ENCODE results near the gene TMEM131. TPM values are rescaled to one million over a fixed set of nuclear protein-coding genes. Genes with fewer than 3 reads are reported as not detected.
"Not testable (repeated sequence)": the region's sequence is repeated elsewhere in the genome, so short reads cannot be mapped to it uniquely, and the experiment has no call there.

Gene TMEM131
- 10 to 100 TPM; 39.2 to 49.5 (median 45.1) TPM for total RNA-seq (2021; fragmentation: NEBNext Ultra II Directional; extraction: Animal tissue kit (Norgen Biotek cat#: 25700))
- long read RNA-seq, partial matches to known transcripts = 14 of 16 reads
- long read RNA-seq, other reads (novel, unspliced or antisense) = 2 of 16 reads

- peak within 1 kb of the TSS; percentile 88 for H3K27ac Mint-ChIP-seq
- peaks cover 5% of the 10 kb centered on the region for H3K36me3 Mint-ChIP-seq (ENCODE audit: low read depth)
- TF ChIP-seq CTCF (IDR thresholded peaks at IDR 0.05) = no peak; the same call in 1 of the 2 replicates
- peak; percentile 91 for DNase-seq
- peaks cover 2% of the 10 kb centered on the region; the same call in 1 of the 2 replicates for H3K27me3 Mint-ChIP-seq (ENCODE audit: insufficient read depth)
- H3K4me3 Mint-ChIP-seq = peak within 1 kb of the TSS; percentile 94
- H3K4me1 Mint-ChIP-seq (ENCODE audit: low read depth) = peaks cover 38% of the 10 kb centered on the region
- H3K9me3 Mint-ChIP-seq = no peaks in the 10 kb centered on the region
These were observed at the start of gene TMEM131 for GRCh38 chr2:97995734-97996624. Gene TMEM131 (minus strand): TSS chr2:97995948. CDS start chr2:97995662, 286 bp downstream.

GRCh38 chr2:98044730-98045129, 49.0 kb upstream of the TMEM131 start:
- DNase-seq; H3K4me3 Mint-ChIP-seq; H3K36me3 Mint-ChIP-seq (ENCODE audit: low read depth); H3K4me1 Mint-ChIP-seq (ENCODE audit: low read depth); H3K27ac Mint-ChIP-seq: not testable (repeated sequence)
- H3K9me3 Mint-ChIP-seq = peaks cover 17% of the 10 kb centered on the region; the same call in 1 of the 2 replicates
- H3K27me3 Mint-ChIP-seq (ENCODE audit: insufficient read depth) = peaks cover 20% of the 10 kb centered on the region

GRCh38 chr2:98043101-98043500, 47.4 kb upstream of the TMEM131 start:
- no peak for TF ChIP-seq CTCF (IDR thresholded peaks at IDR 0.05)
- no peaks in the 10 kb centered on the region for H3K36me3 Mint-ChIP-seq (ENCODE audit: low read depth)
- no peaks in the 10 kb centered on the region for H3K4me1 Mint-ChIP-seq (ENCODE audit: low read depth)
- H3K27ac Mint-ChIP-seq = no peak overlapping the region
- no peak overlapping the region for H3K4me3 Mint-ChIP-seq
- peaks cover 17% of the 10 kb centered on the region; the same call in 1 of the 2 replicates for H3K9me3 Mint-ChIP-seq
- no peak for DNase-seq
- H3K27me3 Mint-ChIP-seq (ENCODE audit: insufficient read depth) = peaks cover 21% of the 10 kb centered on the region

- Mint-ChIP-seq H3K36me3 (ENCODE audit: low read depth) (no peaks in the 10 kb centered on the region), H3K27me3 (ENCODE audit: insufficient read depth) (peaks cover 15% of the 10 kb centered on the region), H3K9me3 (peaks cover 17% of the 10 kb centered on the region; the same call in 1 of the 2 replicates), H3K27ac (no peak overlapping the region), H3K4me3 (no peak overlapping the region), H3K4me1 (ENCODE audit: low read depth) (no peaks in the 10 kb centered on the region)
- TF ChIP-seq CTCF (IDR thresholded peaks at IDR 0.05) = no peak
- no peak for DNase-seq
These were observed 44.7 kb upstream of the TMEM131 start for GRCh38 chr2:98040331-98040939.

- no peak for TF ChIP-seq CTCF (IDR thresholded peaks at IDR 0.05)
- Mint-ChIP-seq H3K4me3 (no peak overlapping the region), H3K27ac (no peak overlapping the region), H3K4me1 (ENCODE audit: low read depth) (no peaks in the 10 kb centered on the region), H3K27me3 (ENCODE audit: insufficient read depth) (peaks cover 10% of the 10 kb centered on the region), H3K36me3 (ENCODE audit: low read depth) (no peaks in the 10 kb centered on the region), H3K9me3 (peaks cover 6% of the 10 kb centered on the region; the same call in 1 of the 2 replicates)
- DNase-seq = no peak
These were observed 43.5 kb upstream of the TMEM131 start for GRCh38 chr2:98039085-98039756.
